H1 (cell line): ENCODE data around the gene TNFRSF13B. TPM values are rescaled to one million over a fixed set of nuclear protein-coding genes. Genes with fewer than 3 reads are reported as not detected.

Source experiments
- CTCF ChIA-PET: fragments of 300-600 bp; sonication (Branson Sonifier 250); formaldehyde crosslinking; loops from one replicate; lab custom pipeline; 2021; ENCODE audit not compliant: partially characterized antibody; lab: Charles Lee
- POLR2A ChIA-PET: fragments of 300-600 bp; sonication (Branson Sonifier 250); formaldehyde crosslinking; loops from one replicate; lab custom pipeline; 2021; ENCODE audit warnings: inconsistent platforms; ENCODE audit not compliant: partially characterized antibody; lab: Charles Lee
- DNase-seq, 2 experiments: peaks; one replicate each; pipeline versions ENCODE4 v3.0.0 to v3.0.0-alpha.2; 2010 to 2022; ENCODE audit warnings: low spot score in 2 of 2, low read depth in 1 of 2, mixed read lengths in 1 of 2
- FAIRE-seq: peaks from 2 replicates; lab custom pipeline; 2011; peaks lifted over from hg19 to GRCh38; lab: Jason Lieb, UNC
- H2AFZ ChIP-seq: 2 replicates; pipeline ENCODE4 v1.8.1; 2012; ENCODE audit warnings: low read length, inconsistent platforms
- H2AK5ac ChIP-seq: 2 replicates; pipeline ENCODE4 v1.6.1; 2013; ENCODE audit warnings: low read depth, low read length
- H2BK120ac ChIP-seq: replicated peaks from 2 replicates; pipeline ENCODE3; 2013; ENCODE audit warnings: low read depth, low read length, inconsistent platforms
- H2BK12ac ChIP-seq: 2 replicates; pipeline ENCODE4 v1.6.1; 2013; ENCODE audit warnings: low read depth, low read length
- H2BK15ac ChIP-seq: 2 replicates; pipeline ENCODE4 v1.6.1; 2013; ENCODE audit warnings: low read length
- H2BK20ac ChIP-seq: 2 replicates; pipeline ENCODE4 v1.6.1; 2013; ENCODE audit warnings: low read length
- H2BK5ac ChIP-seq: 2 replicates; pipeline ENCODE4 v1.6.1; 2013; ENCODE audit warnings: low read depth, low read length
- H3K14ac ChIP-seq: 2 replicates; pipeline ENCODE4 v1.6.1; 2013; ENCODE audit warnings: inconsistent platforms; ENCODE audit not compliant: insufficient read length
- H3K18ac ChIP-seq: 2 replicates; pipeline ENCODE4 v1.6.1; 2013; ENCODE audit warnings: low read length; ENCODE audit errors: extremely low read depth
- H3K23ac ChIP-seq: 2 replicates; pipeline ENCODE4 v1.6.1; 2013; ENCODE audit warnings: inconsistent platforms; ENCODE audit not compliant: insufficient read length
- H3K23me2 ChIP-seq: 2 replicates; pipeline ENCODE4 v1.6.1; 2013; ENCODE audit warnings: low read depth, low read length
- H3K27ac ChIP-seq: 2 replicates; pipeline ENCODE4 v1.6.1; 2011; ENCODE audit warnings: low read depth, low read length, inconsistent platforms
- H3K27me3 ChIP-seq, 4 experiments: replicated peaks in 1 of 4; 1 replicate in 1 of 4; 2 replicates in 3 of 4; pipeline versions ENCODE4 v1.6.1 to v1.8.1; 2011 to 2013; ENCODE audit warnings: low read length in 3 of 4, mild to moderate bottlenecking in 3 of 4, inconsistent platforms in 2 of 4, mixed read lengths in 2 of 4, moderate library complexity in 1 of 4; ENCODE audit not compliant: control insufficient read depth in 3 of 4, insufficient read depth in 3 of 4; ENCODE audit errors: extremely low read depth in 1 of 4
- H3K36me3 ChIP-seq, 4 experiments: 2 replicates each; pipeline versions ENCODE4 v1.6.1 to v1.8.1; 2011 to 2013; ENCODE audit warnings: mild to moderate bottlenecking in 4 of 4, low read length in 3 of 4, moderate library complexity in 2 of 4, control low read depth in 1 of 4, inconsistent platforms in 1 of 4; ENCODE audit not compliant: insufficient read depth in 4 of 4, control insufficient read depth in 2 of 4
- H3K4ac ChIP-seq: replicated peaks from 2 replicates; pipeline ENCODE3; 2013; ENCODE audit warnings: low read length, low read depth, mixed read lengths, inconsistent platforms; ENCODE audit not compliant: insufficient read length
- H3K4me1 ChIP-seq, 4 experiments: replicated peaks in 1 of 4; 1 replicate in 1 of 4; 2 replicates in 3 of 4; pipeline versions ENCODE4 v1.6.1 to v1.8.1; 2011 to 2013; ENCODE audit warnings: low read length in 3 of 4, inconsistent platforms in 2 of 4, mixed read lengths in 1 of 4; ENCODE audit not compliant: insufficient read depth in 4 of 4, control insufficient read depth in 3 of 4
- H3K4me2 ChIP-seq, 2 experiments: 2 replicates each; pipeline versions ENCODE4 v1.6.1 to v1.8.1; 2011 to 2013; ENCODE audit warnings: low read depth in 2 of 2, low read length in 2 of 2, control low read depth in 1 of 2, inconsistent platforms in 1 of 2, mild to moderate bottlenecking in 1 of 2; ENCODE audit not compliant: insufficient read depth in 1 of 2
- H3K4me3 ChIP-seq, 4 experiments: fragments of 200-600, 300-600 bp in 1 of 4; sonication (generic), shearing (Covaris generic), sonication (Bioruptor Twin) in 1 of 4; 2 replicates each; pipeline versions ENCODE4 v1.5.1 to v1.8.1; 2011 to 2016; ENCODE audit warnings: low read length in 4 of 4, low read depth in 3 of 4, control low read depth in 2 of 4, inconsistent platforms in 2 of 4, mild to moderate bottlenecking in 2 of 4, mixed read lengths in 1 of 4, moderate library complexity in 1 of 4; ENCODE audit not compliant: insufficient read depth in 2 of 4; ENCODE audit errors: extremely low read depth in 1 of 4
- H3K56ac ChIP-seq: replicated peaks from 2 replicates; pipeline ENCODE3; 2013; ENCODE audit warnings: low read depth, mild to moderate bottlenecking, mixed read lengths, low read length, inconsistent platforms; ENCODE audit not compliant: insufficient read length
- H3K79me1 ChIP-seq: 2 replicates; pipeline ENCODE4 v1.6.1; 2013; ENCODE audit warnings: low read depth, low read length, control low read depth
- H3K79me2 ChIP-seq, 2 experiments: 2 replicates each; pipeline versions ENCODE4 v1.6.1 to v1.8.1; 2012 to 2013; ENCODE audit warnings: low read length in 2 of 2, mild to moderate bottlenecking in 2 of 2, inconsistent platforms in 1 of 2; ENCODE audit not compliant: insufficient read depth in 2 of 2, control insufficient read depth in 1 of 2
- H3K9ac ChIP-seq, 4 experiments: replicated peaks in 1 of 4; 1 replicate in 1 of 4; 2 replicates in 3 of 4; pipeline versions ENCODE4 v1.6.1 to v1.8.1; 2011 to 2013; ENCODE audit warnings: low read depth in 3 of 4, low read length in 3 of 4, control low read depth in 2 of 4, mild to moderate bottlenecking in 2 of 4, moderate library complexity in 2 of 4, inconsistent platforms in 1 of 4; ENCODE audit errors: extremely low read depth in 1 of 4
- H3K9me3 ChIP-seq, 2 experiments: 2 replicates each; pipeline versions ENCODE4 v1.6.1 to v1.8.1; 2012 to 2013; ENCODE audit warnings: mild to moderate bottlenecking in 2 of 2, moderate library complexity in 2 of 2, control low read depth in 1 of 2, inconsistent platforms in 1 of 2, low read depth in 1 of 2, low read length in 1 of 2, mixed read lengths in 1 of 2; ENCODE audit not compliant: insufficient read depth in 2 of 2
- H4K20me1 ChIP-seq, 2 experiments: replicated peaks in 1 of 2; 2 replicates each; pipeline versions ENCODE3 to v1.8.1; 2011 to 2013; ENCODE audit warnings: inconsistent platforms in 2 of 2, low read length in 2 of 2, mild to moderate bottlenecking in 1 of 2; ENCODE audit not compliant: insufficient read depth in 2 of 2, control insufficient read depth in 1 of 2
- H4K5ac ChIP-seq: 2 replicates; pipeline ENCODE4 v1.6.1; 2013; ENCODE audit warnings: low read length, low read depth, mixed read lengths, inconsistent platforms; ENCODE audit not compliant: insufficient read length
- H4K8ac ChIP-seq: 2 replicates; pipeline ENCODE4 v1.8.0; 2013; ENCODE audit warnings: mild to moderate bottlenecking, moderate library complexity, low read length, inconsistent platforms; ENCODE audit not compliant: insufficient read depth; ENCODE audit errors: extremely low read depth
- H4K91ac ChIP-seq: replicated peaks from 2 replicates; pipeline ENCODE3; 2013; ENCODE audit warnings: low read length, mixed read lengths, inconsistent platforms; ENCODE audit not compliant: insufficient read length
- ASH2L ChIP-seq: fragments of 200-600, 300-600 bp; sonication (generic); IDR thresholded peaks from one replicate; pipeline ENCODE4 v1.7.1; 2017; ENCODE audit warnings: low read length
- CBX8 ChIP-seq: fragments of 300-800, 300-1000 bp; sonication (generic); IDR thresholded peaks from 2 replicates; pipeline ENCODE4 v1.7.1; 2016; ENCODE audit warnings: low read depth, low read length, borderline replicate concordance
- CREB1 ChIP-seq: IDR thresholded peaks from 2 replicates; pipeline ENCODE4 v1.6.1; 2012; ENCODE audit warnings: inconsistent platforms
- EGR1 ChIP-seq: IDR thresholded peaks from 2 replicates; pipeline ENCODE4 v1.6.1; 2011; ENCODE audit warnings: low read depth, low read length, borderline replicate concordance
- EP300 ChIP-seq, 2 experiments: IDR thresholded peaks; 1 replicate in 1 of 2; 2 replicates in 1 of 2; pipeline ENCODE4 v1.6.1; 2011 to 2012; ENCODE audit warnings: low read depth in 2 of 2, low read length in 2 of 2, mild to moderate bottlenecking in 2 of 2, borderline replicate concordance in 1 of 2, inconsistent platforms in 1 of 2, moderate library complexity in 1 of 2
- KDM5A ChIP-seq: fragments of 200-600 bp; IDR thresholded peaks from 2 replicates; pipeline ENCODE4 v1.7.1; 2012; ENCODE audit warnings: mild to moderate bottlenecking, low read length, inconsistent platforms, mixed read lengths
- RFX5 ChIP-seq: IDR thresholded peaks from 2 replicates; pipeline ENCODE4 v1.6.1; 2011; ENCODE audit warnings: low read depth, low read length, improper control_type of control experiment, borderline replicate concordance
- SIRT6 ChIP-seq: IDR thresholded peaks from one replicate; pipeline ENCODE4 v1.7.1; 2012; ENCODE audit warnings: low read length, inconsistent platforms
- SP2 ChIP-seq: IDR thresholded peaks from 2 replicates; pipeline ENCODE4 v1.6.1; 2012; ENCODE audit warnings: mild to moderate bottlenecking, low read length, inconsistent platforms
- SUZ12 ChIP-seq: fragments of 200-600 bp; sonication (generic); IDR thresholded peaks from 2 replicates; pipeline ENCODE4 v1.6.1; 2012; ENCODE audit warnings: mild to moderate bottlenecking, inconsistent platforms, low read length, moderate library complexity, mixed read lengths
- TCF12 ChIP-seq: IDR thresholded peaks from 2 replicates; pipeline ENCODE4 v1.6.1; 2011; ENCODE audit warnings: low read depth, mild to moderate bottlenecking, low read length
- WGBS, 2 experiments: shearing (Covaris generic) in 1 of 2; methylation state at CpG; one replicate each; pipeline versions ENCODE4 v1.1.6 to v1.1.7; 2013 to 2015; ENCODE audit warnings: low lambda C conversion rate in 2 of 2, mixed read lengths in 2 of 2, inconsistent platforms in 1 of 2, low coverage in 1 of 2, missing lambda C conversion rate in 1 of 2; ENCODE audit not compliant: insufficient replicate concordance in 2 of 2, insufficient coverage in 1 of 2, insufficient read length in 1 of 2; ENCODE audit errors: extremely low coverage in 1 of 2, missing lambda C conversion rate in 1 of 2; 5-methylcytosine and 5-hydroxymethylcytosine counted together
- polyA plus RNA-seq, 7 experiments: library from polyadenylated mRNA; depleted of rRNA in 3 of 7; stranded (reverse) in 5 of 7; unstranded in 2 of 7; fragments of >200 nt in 5 of 7; fragments of 200-250 nt in 2 of 7; gene quantifications; 1 replicate in 5 of 7; 2 replicates in 1 of 7; 4 replicates in 1 of 7; pipeline versions ENCODE4 v1.2.1 to v1.2.3, GENCODE V29; 2011 to 2013; ENCODE audit warnings: missing spikeins in 2 of 7, mixed read lengths in 2 of 7
- total RNA-seq: library from RNA; stranded (reverse); fragmentation: NEBNext Ultra II Directional; extraction: Animal tissue kit (Norgen Biotek cat#: 25700); gene quantifications from 2 replicates; pipeline ENCODE4 v1.2.1, GENCODE V29; 2021
- TF ChIP-seq, protein P1 (sequence below): IDR thresholded peaks from 2 replicates; pipeline ENCODE4 v1.6.1; 2011; ENCODE audit warnings: low read length, improper control_type of control experiment

TNFRSF13B gene
- total and polyA plus RNA-seq, 2 of the 8 experiments (the other 6 are each of a cell fraction or from before 2014, with no cell fraction given): not detected

DNA sequence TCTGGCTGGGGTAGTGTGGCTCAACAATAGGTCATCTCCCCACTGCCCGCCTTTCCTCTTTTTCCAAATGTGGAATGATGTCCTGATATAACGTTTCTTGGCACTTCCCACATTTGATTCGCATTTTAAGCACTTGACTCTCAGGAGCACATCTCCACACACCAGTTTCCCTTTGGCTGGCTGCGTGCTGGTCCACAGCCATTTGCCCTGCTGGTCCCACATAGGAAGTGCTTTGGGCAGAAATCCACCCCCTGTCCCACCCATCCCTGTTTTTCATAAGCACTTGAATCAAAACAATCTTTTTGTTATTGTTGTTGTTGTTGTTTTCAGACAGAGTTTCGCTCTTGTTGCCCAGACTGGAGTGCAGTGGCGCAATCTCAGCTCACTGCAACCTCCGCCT, 24.0 kb upstream of the TNFRSF13B start:
- H3K56ac ChIP-seq: no peak overlapping the region
- H2BK120ac ChIP-seq: no peak overlapping the region
- H2BK15ac ChIP-seq: no peak overlapping the region
- H3K79me2 ChIP-seq: no peaks in the 10 kb centered on the region
- no peaks in the 10 kb centered on the region for H3K27me3 ChIP-seq
- H3K4ac ChIP-seq: no peak overlapping the region
- no peaks in the 10 kb centered on the region; a peak in 1 of 7 replicates for H3K4me1 ChIP-seq
- no peak overlapping the region for H4K5ac ChIP-seq
- H3K9me3 ChIP-seq: peaks cover 0 to 3% of the 10 kb centered on the region in 2 experiments; a peak in 2 of 4 replicates
- H3K9ac ChIP-seq: no peak overlapping the region; a peak in 1 of 7 replicates
- H3K14ac ChIP-seq: no peak overlapping the region
- H3K27ac ChIP-seq: no peak overlapping the region
- no peak overlapping the region for H2BK12ac ChIP-seq
- H2BK20ac ChIP-seq: no peak overlapping the region
- no peak overlapping the region for H2BK5ac ChIP-seq
- no peak overlapping the region for H2AFZ ChIP-seq
- 85% methylated on average over 7 of the region's 7 CpGs; no CpG with 5 or more reads in 1 of the 2 experiments for WGBS, 2 experiments
- H4K20me1 ChIP-seq: no peaks in the 10 kb centered on the region
- no peak overlapping the region for H3K4me2 ChIP-seq
- TF ChIP-seq SP2 (no peak), ASH2L (no peak), RFX5 (no peak), TCF12 (no peak), EGR1 (no peak), EP300 (IDR thresholded peaks at IDR 0.05; ENCODE audit: borderline replicate concordance in 1 of 2, low read depth in 2 of 2, low read length in 2 of 2) (no peak), KDM5A (no peak), SIRT6 (no peak), CREB1 (no peak), SUZ12 (no peak), CBX8 (no peak)
- TF ChIP-seq, protein P1, sequence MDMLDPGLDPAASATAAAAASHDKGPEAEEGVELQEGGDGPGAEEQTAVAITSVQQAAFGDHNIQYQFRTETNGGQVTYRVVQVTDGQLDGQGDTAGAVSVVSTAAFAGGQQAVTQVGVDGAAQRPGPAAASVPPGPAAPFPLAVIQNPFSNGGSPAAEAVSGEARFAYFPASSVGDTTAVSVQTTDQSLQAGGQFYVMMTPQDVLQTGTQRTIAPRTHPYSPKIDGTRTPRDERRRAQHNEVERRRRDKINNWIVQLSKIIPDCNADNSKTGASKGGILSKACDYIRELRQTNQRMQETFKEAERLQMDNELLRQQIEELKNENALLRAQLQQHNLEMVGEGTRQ: no peak
- TF ChIP-seq, all 59 proteins: peak for 0
- H3K79me1 ChIP-seq: no peaks in the 10 kb centered on the region
- H3K36me3 ChIP-seq: no peaks in the 10 kb centered on the region
- H3K4me3 ChIP-seq: no peak overlapping the region
- DNase-seq (no peak), FAIRE-seq (no peak)
- H4K91ac ChIP-seq: no peak overlapping the region
- H3K23ac ChIP-seq: no peak overlapping the region
- ChIA-PET CTCF (interaction anchor here (1.0 kb wide), 1 partner anchor 13 kb away, joined by 3 read pairs; no protein-coding TSS in a partner anchor), POLR2A (no interaction called here)
- H3K18ac ChIP-seq: no peak overlapping the region
- H2AK5ac ChIP-seq: no peak overlapping the region
- peaks cover 3% of the 10 kb centered on the region; the same call in 1 of the 2 replicates for H3K23me2 ChIP-seq
- H4K8ac ChIP-seq: no peak overlapping the region
